Heart left ventricle (tissue), 16 donors: ENCODE data around the gene MARS1. TPM values are rescaled to one million over a fixed set of nuclear protein-coding genes. Genes with fewer than 3 reads are reported as not detected.
"Not testable (repeated sequence)": the region's sequence is repeated elsewhere in the genome, so short reads cannot be mapped to it uniquely, and the experiment has no call there.

Experiments used
- ATAC-seq, 4 donors: fragments of 200-7000 bp; cut with Tn5 transposase; one replicate each; pipeline ENCODE4 v1.9.1; 2020 to 2022; ENCODE audit warnings: moderate library complexity in 4 of 4, mild to moderate bottlenecking in 3 of 4, moderate number of reproducible peaks in 1 of 4
- DNase-seq, 5 donors: peaks; one replicate each; pipeline ENCODE4 v3.0.0-alpha.2; 2020
- H3K27ac ChIP-seq, 12 donors: fragments of 200-600 bp; sonication (generic) in 4 of 12; one replicate each; pipeline versions ENCODE4 v1.5.0 to v1.8.0; 2016 to 2022; ENCODE audit warnings: mild to moderate bottlenecking in 2 of 12
- H3K27me3 ChIP-seq, 9 donors: fragments of 200-600 bp; sonication (generic) in 2 of 9; one replicate each; pipeline versions ENCODE4 v1.5.1 to v1.8.0; 2016 to 2022; ENCODE audit warnings: mild to moderate bottlenecking in 3 of 9
- H3K36me3 ChIP-seq, 9 donors: fragments of 200-600 bp; sonication (generic) in 2 of 9; one replicate each; pipeline versions ENCODE4 v1.5.0 to v1.8.0; 2018 to 2022; ENCODE audit warnings: mild to moderate bottlenecking in 2 of 9
- H3K4me1 ChIP-seq, 12 donors: fragments of 200-600 bp; sonication (generic) in 4 of 12; one replicate each; pipeline versions ENCODE4 v1.5.0 to v1.8.0; 2016 to 2022; ENCODE audit warnings: mild to moderate bottlenecking in 3 of 12
- H3K4me3 ChIP-seq, 12 donors: fragments of 200-600 bp; sonication (generic) in 4 of 12; one replicate each; pipeline versions ENCODE4 v1.5.0 to v1.8.0; 2017 to 2022; ENCODE audit warnings: mild to moderate bottlenecking in 9 of 12, moderate library complexity in 4 of 12
- H3K9me3 ChIP-seq, 12 donors: fragments of 200-600 bp; sonication (generic) in 4 of 12; one replicate each; pipeline versions ENCODE4 v1.5.0 to v1.8.0; 2016 to 2022; ENCODE audit warnings: mild to moderate bottlenecking in 1 of 12
- POLR2A ChIP-seq, 2 donors: fragments of 450-650 bp; IDR thresholded peaks; one replicate each; pipeline ENCODE4 v1.6.1; 2017; ENCODE audit warnings: antibody characterized with exemption in 2 of 2, mild to moderate bottlenecking in 2 of 2, moderate library complexity in 2 of 2
- WGBS, 4 donors: extraction: QIAGEN DNeasy Blood & Tissue Kit in 2 of 4; methylation state at CpG; one replicate each; pipeline versions ENCODE4 v1.1.5 to v1.1.7; 2013 to 2018; 5-methylcytosine and 5-hydroxymethylcytosine counted together
- intact Hi-C, 10 donors: fragments of 100-400 bp; cut with DNase I; formaldehyde crosslinking; loops; one replicate each; pipeline versions ENCODE4 v1.11.1 to v1.14.2; 2022
- polyA plus RNA-seq, 2 donors: library from polyadenylated mRNA; stranded (reverse); fragments of 200-250 nt; gene quantifications; one replicate each; pipeline ENCODE4 v1.2.3, GENCODE V29; 2013
- total RNA-seq, 9 donors: library from RNA; depleted of rRNA in 2 of 9; stranded (reverse); fragments of >200 nt in 2 of 9; fragmentation: NEBNext Ultra II Directional in 3 of 9; extraction: Animal tissue kit (Norgen Biotek cat#: 25700) in 3 of 9; gene quantifications; one replicate each; pipeline versions ENCODE4 v1.1.0 to v1.2.4, GENCODE V29; 2016 to 2023
- TF ChIP-seq, protein P1 (sequence below), 12 donors: fragments of 200-600 bp; sonication (generic) in 4 of 12; IDR thresholded peaks; one replicate each; pipeline versions ENCODE4 v1.5.0 to v1.8.0; 2018 to 2022; ENCODE audit warnings: antibody characterized with exemption in 12 of 12, mild to moderate bottlenecking in 5 of 12
- donor health status: ischemic (EF 13 %, LVEDD 7.1; RV severe dilation, severe dysfunction).
- donor health status: healthy with polysubstance abuse.
- donor health status: DM: no; HTN: yes; CAD: no.
- donor health status: DM: no; HTN: no; CAD: no.
- donor health status: ischemic (EF 25% LVEDD 6.9; RV normal size, moderate dysfunction).
- donor health status: ischemic (EF 25% LVEDD 5.7; RV mildly dilated, moderate dysfunction).
- donor health status: healthy.
- donor health status: DM: yes; HTN: yes; CAD: no.
- donor health status: ischemic (EF 35%, LVEDD 5.7; RV mildly dilated, moderate dysfunction).
- donor health status: nonischemic (EF 11% LVEDD 7.7; RV severe dilation, severe dysfunction).
- donor health status: DM: yes; HTN: yes; CAD: no.
- donor health status: PGD.
- donor health status: ischemic (EF 29% LVEDD 5.4; RV normal size, mild dysfunction).
- donor health status: nonischemic (EF 23%, LVEDD 6.1; RV moderate dilation, normal function).

The MARS1 gene
- total and polyA plus RNA-seq, 11 donors, result 36.8 to 109 (median 74.9) TPM

- no peaks in the 10 kb centered on the region for H3K9me3 ChIP-seq
- peaks cover 0 to 5% (median 3%) of the 10 kb centered on the region in 12 donors for H3K4me1 ChIP-seq
- DNase-seq (no peak), ATAC-seq (no peak)
- intact Hi-C loops, result no loop called here
- no peaks in the 10 kb centered on the region for H3K36me3 ChIP-seq
- TF ChIP-seq, protein P1, sequence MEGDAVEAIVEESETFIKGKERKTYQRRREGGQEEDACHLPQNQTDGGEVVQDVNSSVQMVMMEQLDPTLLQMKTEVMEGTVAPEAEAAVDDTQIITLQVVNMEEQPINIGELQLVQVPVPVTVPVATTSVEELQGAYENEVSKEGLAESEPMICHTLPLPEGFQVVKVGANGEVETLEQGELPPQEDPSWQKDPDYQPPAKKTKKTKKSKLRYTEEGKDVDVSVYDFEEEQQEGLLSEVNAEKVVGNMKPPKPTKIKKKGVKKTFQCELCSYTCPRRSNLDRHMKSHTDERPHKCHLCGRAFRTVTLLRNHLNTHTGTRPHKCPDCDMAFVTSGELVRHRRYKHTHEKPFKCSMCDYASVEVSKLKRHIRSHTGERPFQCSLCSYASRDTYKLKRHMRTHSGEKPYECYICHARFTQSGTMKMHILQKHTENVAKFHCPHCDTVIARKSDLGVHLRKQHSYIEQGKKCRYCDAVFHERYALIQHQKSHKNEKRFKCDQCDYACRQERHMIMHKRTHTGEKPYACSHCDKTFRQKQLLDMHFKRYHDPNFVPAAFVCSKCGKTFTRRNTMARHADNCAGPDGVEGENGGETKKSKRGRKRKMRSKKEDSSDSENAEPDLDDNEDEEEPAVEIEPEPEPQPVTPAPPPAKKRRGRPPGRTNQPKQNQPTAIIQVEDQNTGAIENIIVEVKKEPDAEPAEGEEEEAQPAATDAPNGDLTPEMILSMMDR (IDR thresholded peaks at IDR 0.05), result no peak
- TF ChIP-seq POLR2A (IDR thresholded peaks at IDR 0.05), result no peak
- H3K27ac ChIP-seq, result no peak overlapping the region
- 87 to 100% (median 96%) methylated on average over 1 of the region's 1 CpG for WGBS, 4 donors
- H3K4me3 ChIP-seq, result no peak overlapping the region
- peaks cover 0 to 25% (median 9%) of the 10 kb centered on the region in 9 donors for H3K27me3 ChIP-seq
These were observed 67.0 kb downstream of the MARS1 start for GRCh38 chr12:57554897-57555296.

GRCh38 chr12:57558864-57559263 lies 71.0 kb downstream of the MARS1 start:
- TF ChIP-seq, protein P1 (IDR thresholded peaks at IDR 0.05), result no peak
- no peak for TF ChIP-seq POLR2A (IDR thresholded peaks at IDR 0.05)
- Histone ChIP-seq H3K9me3 (no peaks in the 10 kb centered on the region), H3K36me3 (no peaks in the 10 kb centered on the region), H3K4me1 (no peaks in the 10 kb centered on the region), H3K27me3 (peaks cover 0 to 13% (median 0%) of the 10 kb centered on the region in 9 donors), H3K4me3 (no peak overlapping the region), H3K27ac (no peak overlapping the region)
- 81 to 86% (median 83%) methylated on average over 4 of the region's 4 CpGs for WGBS, 4 donors
- intact Hi-C loops, result no loop called here
- no peak for DNase-seq
- ATAC-seq, result no peak

- intact Hi-C loops, result no loop called here
- WGBS, 4 donors, result 87 to 95% (median 90%) methylated on average over 2 of the region's 2 CpGs
- no peak for ATAC-seq
These were observed 72.6 kb downstream of the MARS1 start for GRCh38 chr12:57560516-57560915.

GRCh38 chr12:57561117-57561516 lies 73.2 kb downstream of the MARS1 start:
- DNase-seq, intact Hi-C loops: not testable (repeated sequence)

More at GRCh38 chr12:57560516-57560915, 72.6 kb downstream of the MARS1 start:
- TF ChIP-seq, protein P1 (IDR thresholded peaks at IDR 0.05), result no peak
- TF ChIP-seq POLR2A (IDR thresholded peaks at IDR 0.05), result no peak
- H3K4me3 ChIP-seq, result no peak overlapping the region
- no peaks in the 10 kb centered on the region for H3K9me3 ChIP-seq
- no peaks in the 10 kb centered on the region for H3K36me3 ChIP-seq
- no peak overlapping the region for H3K27ac ChIP-seq
- H3K4me1 ChIP-seq, result no peaks in the 10 kb centered on the region
- DNase-seq, result no peak
- peaks cover 0 to 20% (median 0%) of the 10 kb centered on the region in 9 donors for H3K27me3 ChIP-seq

GRCh38 chr12:57563358-57563757 lies 75.5 kb downstream of the MARS1 start:
- no peak for TF ChIP-seq POLR2A (IDR thresholded peaks at IDR 0.05)
- TF ChIP-seq, protein P1 (IDR thresholded peaks at IDR 0.05), result no peak
- no peak for ATAC-seq
- DNase-seq, result no peak
- Histone ChIP-seq H3K27me3 (peaks cover 0 to 28% (median 0%) of the 10 kb centered on the region in 9 donors), H3K4me1 (no peaks in the 10 kb centered on the region), H3K36me3 (no peaks in the 10 kb centered on the region), H3K9me3 (no peaks in the 10 kb centered on the region), H3K27ac (no peak overlapping the region), H3K4me3 (no peak overlapping the region)
- WGBS, 4 donors, result 11 to 35% (median 26%) methylated on average over 4 of the region's 4 CpGs
- intact Hi-C loops, result no loop called here

More at GRCh38 chr12:57561117-57561516, 73.2 kb downstream of the MARS1 start:
- H3K4me3 ChIP-seq, H3K4me1 ChIP-seq, H3K36me3 ChIP-seq, ATAC-seq, H3K9me3 ChIP-seq, H3K27ac ChIP-seq: not testable (repeated sequence)
- peaks cover 0 to 25% (median 0%) of the 10 kb centered on the region in 9 donors for H3K27me3 ChIP-seq
- WGBS, 4 donors, result 61 to 85% (median 75%) methylated on average over 1 of the region's 1 CpG
